KMS-11 (cell line): ENCODE measurements around the gene CTNNA1.

ENCODE experiments used
- H2AFZ ChIP-seq: fragments of 200-600 bp; sonication (generic); 2 replicates; pipeline ENCODE4 v1.6.1; 2016; ENCODE audit warnings: antibody characterized with exemption, mixed run types, low read depth
- H3K27ac ChIP-seq: fragments of 200-600 bp; sonication (generic); 2 replicates; pipeline ENCODE4 v1.6.1; 2016; ENCODE audit warnings: mild to moderate bottlenecking, mixed run types
- H3K27me3 ChIP-seq: fragments of 200-600 bp; sonication (generic); 2 replicates; pipeline ENCODE4 v1.6.1; 2017; ENCODE audit warnings: mild to moderate bottlenecking, low read depth, mixed run types, moderate library complexity; ENCODE audit not compliant: insufficient read depth
- H3K36me3 ChIP-seq: fragments of 200-600 bp; sonication (generic); 2 replicates; pipeline ENCODE4 v1.6.1; 2017; ENCODE audit warnings: mild to moderate bottlenecking, mixed run types; ENCODE audit not compliant: insufficient read depth
- H3K4me1 ChIP-seq: fragments of 200-600 bp; sonication (generic); 2 replicates; pipeline ENCODE4 v1.6.1; 2016; ENCODE audit warnings: mild to moderate bottlenecking, low read depth, mixed run types; ENCODE audit not compliant: poor library complexity, severe bottlenecking
- H3K4me2 ChIP-seq: fragments of 200-600 bp; sonication (generic); 2 replicates; pipeline ENCODE4 v1.7.0; 2016; ENCODE audit warnings: mild to moderate bottlenecking, mixed run types
- H3K4me3 ChIP-seq: fragments of 200-600 bp; sonication (generic); IDR thresholded peaks from 2 replicates; pipeline ENCODE4 v1.6.1; 2017; ENCODE audit warnings: low read depth, low read length, mixed read lengths; ENCODE audit not compliant: insufficient read depth
- H3K79me2 ChIP-seq: fragments of 200-600 bp; sonication (generic); 2 replicates; pipeline ENCODE4 v1.6.1; 2016; ENCODE audit warnings: low read depth, mixed run types; ENCODE audit not compliant: insufficient read depth
- H3K9ac ChIP-seq: fragments of 200-600 bp; sonication (generic); 2 replicates; pipeline ENCODE4 v1.6.1; 2016; ENCODE audit warnings: mild to moderate bottlenecking, mixed run types
- H4K20me1 ChIP-seq: fragments of 200-600 bp; sonication (generic); 2 replicates; pipeline ENCODE4 v1.6.1; 2016; ENCODE audit warnings: mild to moderate bottlenecking, mixed run types; ENCODE audit not compliant: insufficient read depth
- CTCF ChIP-seq: fragments of 200-600 bp; sonication (generic); conservative IDR thresholded peaks from 2 replicates; pipeline ENCODE4 v1.6.1; 2017; ENCODE audit warnings: low read depth, mild to moderate bottlenecking, antibody characterized with exemption, low read length, moderate library complexity, mixed read lengths

The CTNNA1 gene

GRCh38 chr5:138753794-138754698, 821 bp downstream of the CTNNA1 start:
- peak overlapping the region; percentile 58 for H3K9ac ChIP-seq
- no peaks in the 10 kb centered on the region for H3K36me3 ChIP-seq
- H2AFZ ChIP-seq: peak overlapping the region; percentile 84
- H3K4me1 ChIP-seq: peaks cover 31% of the 10 kb centered on the region
- peak overlapping the region; percentile 73 for H3K4me2 ChIP-seq
- peaks cover 23% of the 10 kb centered on the region; the same call in 1 of the 2 replicates for H3K79me2 ChIP-seq
- no peak overlapping the region for H3K4me3 ChIP-seq
- H4K20me1 ChIP-seq: no peaks in the 10 kb centered on the region
- no peak overlapping the region for H3K27ac ChIP-seq
- no peaks in the 10 kb centered on the region for H3K27me3 ChIP-seq
- no peak for TF ChIP-seq CTCF

GRCh38 chr5:138754699-138755057, 1.5 kb downstream of the CTNNA1 start:
- no peak overlapping the region for H2AFZ ChIP-seq
- peaks cover 31% of the 10 kb centered on the region for H3K4me1 ChIP-seq
- no peak overlapping the region for H3K27ac ChIP-seq
- H3K79me2 ChIP-seq: peaks cover 23% of the 10 kb centered on the region; the same call in 1 of the 2 replicates
- no peak overlapping the region for H3K9ac ChIP-seq
- H3K4me3 ChIP-seq: no peak overlapping the region
- no peaks in the 10 kb centered on the region for H3K36me3 ChIP-seq
- H3K4me2 ChIP-seq: peak overlapping the region; percentile 73
- H4K20me1 ChIP-seq: no peaks in the 10 kb centered on the region
- no peaks in the 10 kb centered on the region for H3K27me3 ChIP-seq
- no peak for TF ChIP-seq CTCF

GRCh38 chr5:138755084-138755748, 2.0 kb downstream of the CTNNA1 start:
- H3K36me3 ChIP-seq: no peaks in the 10 kb centered on the region
- no peaks in the 10 kb centered on the region for H4K20me1 ChIP-seq
- no peak overlapping the region for H3K27ac ChIP-seq
- H2AFZ ChIP-seq: no peak overlapping the region
- no peak overlapping the region for H3K9ac ChIP-seq
- H3K4me3 ChIP-seq: no peak overlapping the region
- peaks cover 31% of the 10 kb centered on the region for H3K4me1 ChIP-seq
- H3K4me2 ChIP-seq: no peak overlapping the region; the same call in 1 of the 2 replicates
- no peak for TF ChIP-seq CTCF
- peaks cover 23% of the 10 kb centered on the region; the same call in 1 of the 2 replicates for H3K79me2 ChIP-seq
- no peaks in the 10 kb centered on the region for H3K27me3 ChIP-seq

- H4K20me1 ChIP-seq: no peaks in the 10 kb centered on the region
- H2AFZ ChIP-seq: no peak overlapping the region
- H3K36me3 ChIP-seq: no peaks in the 10 kb centered on the region
- peaks cover 24% of the 10 kb centered on the region; the same call in 1 of the 2 replicates for H3K79me2 ChIP-seq
- no peak overlapping the region for H3K4me3 ChIP-seq
- no peak overlapping the region for H3K27ac ChIP-seq
- H3K9ac ChIP-seq: no peak overlapping the region
- peak overlapping the region; percentile 14; the same call in 1 of the 2 replicates for H3K4me2 ChIP-seq
- no peak for TF ChIP-seq CTCF
- peaks cover 31% of the 10 kb centered on the region for H3K4me1 ChIP-seq
- no peaks in the 10 kb centered on the region for H3K27me3 ChIP-seq
Observed at GRCh38 chr5:138757061-138757776, 4.0 kb downstream of the CTNNA1 start.
